Endometrium (tissue), 2 donors: ENCODE measurements around the gene SERF1B.
"Not testable (repeated sequence)": the region's sequence is repeated elsewhere in the genome, so short reads cannot be mapped to it uniquely, and the experiment has no call there.

ENCODE experiments used
- FAIRE-seq: peaks from 2 replicates; lab custom pipeline; 2012; peaks lifted over from hg19 to GRCh38; lab: Jason Lieb, UNC
- donor health status: control.
- donor health status: control.

SERF1B gene

DNA sequence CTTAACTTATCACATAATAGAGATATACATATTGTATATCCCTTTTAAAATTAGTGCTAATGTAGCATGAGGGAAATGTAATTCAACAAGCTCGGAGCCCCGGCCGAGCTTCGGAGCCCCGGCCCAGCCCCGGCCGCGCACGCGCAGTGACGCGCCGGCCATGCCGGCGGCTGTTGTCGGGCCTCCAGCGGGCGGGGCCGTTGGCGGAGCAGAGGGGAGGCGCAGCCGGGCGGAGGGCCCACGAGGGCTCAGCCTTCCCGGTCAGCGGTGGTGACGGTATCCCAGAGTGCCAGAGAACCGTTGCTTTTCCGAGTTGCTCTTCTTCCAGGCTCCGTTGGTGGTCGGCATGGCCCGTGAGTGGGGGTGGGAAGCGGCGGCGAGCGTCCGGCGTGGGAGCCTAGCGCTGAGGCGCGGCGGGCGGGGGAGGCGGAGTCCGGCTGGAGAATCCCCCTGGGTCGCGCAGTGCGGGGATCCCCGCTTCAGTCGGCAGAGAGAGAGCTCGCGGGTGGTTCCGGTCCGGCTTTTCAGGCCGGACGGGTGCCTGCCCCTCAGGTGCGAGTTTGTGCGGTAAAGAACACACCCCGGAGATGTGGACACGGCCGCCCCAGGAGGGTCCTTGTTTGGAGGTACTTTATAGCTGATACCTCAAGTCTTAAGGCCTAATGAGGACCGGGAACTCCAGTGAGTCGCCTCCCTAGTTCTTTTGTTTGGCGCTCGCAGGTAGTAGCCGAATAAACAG, at the start of gene SERF1B:
TSS of gene SERF1B (plus strand) at position 146 of the 739 bp plus-strand sequence. CDS start at position 347, 201 bp downstream.
- FAIRE-seq = not testable (repeated sequence)

DNA sequence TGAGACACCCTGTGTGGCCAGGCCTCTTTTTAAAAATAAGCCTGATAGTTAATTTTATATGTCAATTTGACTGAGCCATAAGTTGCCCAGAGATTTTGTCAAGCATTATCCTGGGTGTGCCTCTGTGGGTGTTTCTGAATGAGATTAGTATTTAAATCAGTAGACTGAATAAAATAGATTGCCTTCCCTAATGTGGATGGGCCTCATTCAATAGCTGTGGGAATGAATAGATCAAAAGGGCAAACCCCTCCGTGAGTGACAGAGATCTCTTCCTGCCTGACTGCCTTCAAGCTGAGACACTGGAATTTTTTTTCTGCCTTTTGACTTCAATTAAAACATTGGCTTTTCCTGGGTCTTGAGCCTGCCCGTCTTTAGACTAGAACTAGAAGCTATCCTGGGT, 33.3 kb upstream of the SERF1B start:
- not testable (repeated sequence) for FAIRE-seq

DNA sequence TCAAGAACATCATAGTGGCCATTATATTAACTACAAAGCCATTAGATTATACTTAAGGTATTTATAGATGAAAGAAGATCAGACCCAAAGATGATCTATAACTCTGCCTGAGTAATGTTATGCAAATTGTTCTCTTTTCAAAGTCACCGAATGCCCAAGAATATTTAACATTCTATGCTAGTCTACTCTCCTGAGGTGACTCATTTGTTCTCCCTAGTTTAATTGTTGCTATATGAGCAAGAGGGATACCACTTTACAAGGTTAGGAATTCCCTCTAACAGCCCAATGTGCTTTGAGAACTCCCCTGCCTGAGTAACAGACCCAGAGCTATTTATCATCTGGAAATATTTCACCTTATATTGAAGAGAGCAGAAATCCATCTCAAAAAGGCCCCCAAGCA, 29.5 kb upstream of the SERF1B start:
- not testable (repeated sequence) for FAIRE-seq

DNA sequence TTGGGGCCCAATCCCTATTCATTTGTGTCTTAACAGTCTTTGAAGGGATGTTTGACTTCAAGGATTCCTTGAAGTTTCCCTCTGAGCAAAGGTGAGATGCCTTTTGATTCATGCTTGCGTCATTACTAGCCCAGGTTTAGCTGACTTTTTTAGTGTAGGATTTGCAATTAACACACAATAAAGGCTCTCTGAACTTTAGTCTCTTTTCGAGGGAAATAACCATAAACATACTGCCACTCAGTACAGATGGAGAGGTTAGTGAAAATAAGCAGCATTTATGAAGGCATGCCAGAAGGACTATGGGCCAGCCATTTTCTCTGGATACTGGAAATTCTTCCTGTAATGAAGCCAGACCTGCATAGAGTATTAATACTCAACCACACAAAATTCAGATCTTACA, 4.4 kb upstream of the SERF1B start:
- not testable (repeated sequence) for FAIRE-seq

DNA sequence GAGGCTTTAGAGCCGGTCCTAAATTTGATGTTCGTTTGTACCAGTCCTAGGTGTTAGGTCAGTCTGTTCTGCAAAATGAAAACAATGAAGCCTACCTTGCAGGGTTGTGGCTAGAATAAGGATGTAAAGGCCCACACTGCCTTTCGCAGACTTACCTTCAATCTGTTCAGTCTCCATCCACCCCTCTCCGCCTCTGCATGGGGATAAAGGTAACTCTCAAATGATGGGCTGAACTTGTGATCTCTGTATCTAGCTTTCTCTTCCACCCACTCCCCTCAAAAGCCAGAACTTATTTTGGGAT, 744 bp downstream of the SERF1B start:
- FAIRE-seq = not testable (repeated sequence)

DNA sequence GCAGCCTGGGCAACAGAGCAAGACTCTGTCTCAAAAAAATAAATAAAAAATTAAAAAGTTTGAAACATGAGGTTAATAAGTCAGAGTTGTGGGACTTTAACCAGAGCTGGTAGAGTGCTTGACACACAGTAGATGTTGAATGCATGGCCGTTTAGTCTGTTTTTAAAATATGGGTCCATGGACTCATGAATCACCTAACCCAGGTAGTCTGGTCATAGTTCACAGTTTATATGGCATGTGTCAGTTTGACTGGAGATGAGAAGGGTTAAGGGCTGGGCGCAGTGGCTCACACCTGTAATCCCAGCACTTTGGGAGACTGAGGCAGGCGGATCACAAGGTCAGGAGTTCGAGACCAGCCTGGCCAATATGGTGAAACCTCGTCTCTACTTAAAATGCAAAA, 6.2 kb downstream of the SERF1B start:
- not testable (repeated sequence) for FAIRE-seq

DNA sequence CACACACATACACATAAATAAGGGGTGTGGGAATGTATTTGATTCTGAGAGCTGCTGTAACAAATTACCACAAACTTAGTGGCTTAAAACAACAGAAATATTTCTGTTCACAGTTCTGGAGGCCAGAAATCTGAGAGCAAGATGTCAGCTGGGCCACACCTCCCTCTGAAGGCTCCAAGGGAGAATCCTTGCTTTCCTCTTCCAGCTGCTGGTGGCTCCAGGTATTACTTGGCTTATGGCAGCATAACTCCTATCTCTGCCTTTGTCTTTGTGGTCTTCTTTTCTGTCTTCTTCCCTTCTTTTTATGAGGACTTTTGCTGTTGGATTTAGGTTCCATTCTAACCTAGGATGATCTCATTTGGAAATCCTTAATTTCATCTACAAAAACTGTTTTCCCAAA, 16.4 kb downstream of the SERF1B start:
- FAIRE-seq = not testable (repeated sequence)

DNA sequence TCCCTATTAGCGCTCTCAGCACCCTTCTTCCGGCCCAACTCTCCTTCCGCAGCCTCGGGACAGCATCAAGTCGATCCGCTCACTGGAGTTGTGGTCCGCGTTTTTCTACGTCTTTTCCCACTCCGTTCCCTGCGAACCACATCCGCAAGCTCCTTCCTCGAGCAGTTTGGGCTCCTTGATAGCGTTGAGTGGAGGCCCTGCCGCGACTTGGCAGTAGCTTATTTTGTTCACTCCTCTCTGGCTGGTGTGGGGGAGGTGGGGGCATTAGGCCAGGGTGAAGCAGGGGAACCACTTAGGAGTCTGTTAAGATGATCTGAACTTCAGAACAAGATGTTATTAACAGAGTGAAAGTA, 24.7 kb downstream of the SERF1B start:
- FAIRE-seq = not testable (repeated sequence)

DNA sequence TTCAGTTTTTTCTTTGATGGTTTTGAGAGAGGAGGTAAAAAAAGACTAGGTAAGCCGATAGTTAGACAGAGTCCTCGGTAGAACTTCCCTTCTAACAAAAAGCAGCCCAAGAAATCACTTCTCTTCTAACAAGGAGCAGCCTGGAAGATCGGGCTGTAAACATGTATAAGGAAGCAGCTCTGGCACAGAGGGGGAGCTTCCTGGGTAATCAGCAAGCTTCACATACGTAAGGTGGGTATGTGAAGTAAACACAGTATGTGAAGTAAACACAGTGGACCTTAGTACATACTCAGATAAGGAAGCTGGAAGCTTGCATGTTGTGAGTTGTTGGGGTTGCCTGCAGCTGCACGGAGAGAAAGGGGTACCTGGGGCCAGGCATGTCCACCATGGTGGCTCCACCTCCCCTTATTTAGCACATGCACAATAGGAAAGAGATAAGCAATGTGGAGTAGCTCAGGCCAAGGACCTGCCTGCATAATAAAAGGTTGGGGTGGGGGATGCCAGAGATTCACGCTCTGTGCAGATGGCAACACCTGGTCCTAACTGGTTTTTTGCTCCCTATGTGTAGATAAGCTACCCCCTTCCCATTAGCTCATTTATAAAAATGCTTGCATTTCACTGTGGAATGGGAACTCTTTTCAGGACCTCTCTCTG, 31.4 kb downstream of the SERF1B start:
- FAIRE-seq = not testable (repeated sequence)

DNA sequence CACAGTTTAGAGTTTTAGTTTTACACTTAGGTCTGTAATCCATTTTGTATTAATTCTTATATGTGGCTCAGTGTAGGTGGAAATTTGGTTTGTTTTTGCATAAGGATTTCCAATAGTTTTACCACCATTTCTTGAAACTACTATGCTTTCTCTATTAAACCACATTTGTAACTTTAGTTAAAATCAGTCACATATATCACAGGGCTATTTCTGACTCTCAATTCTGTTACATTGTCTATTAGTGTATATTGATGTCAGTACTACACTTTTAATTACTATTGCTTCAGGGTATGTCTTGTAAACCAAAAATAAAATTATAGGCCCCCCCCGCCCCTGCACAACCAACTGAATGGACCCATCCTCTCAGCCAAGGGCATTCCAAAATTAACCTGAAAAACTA, 32.1 kb downstream of the SERF1B start:
- FAIRE-seq = not testable (repeated sequence)

DNA sequence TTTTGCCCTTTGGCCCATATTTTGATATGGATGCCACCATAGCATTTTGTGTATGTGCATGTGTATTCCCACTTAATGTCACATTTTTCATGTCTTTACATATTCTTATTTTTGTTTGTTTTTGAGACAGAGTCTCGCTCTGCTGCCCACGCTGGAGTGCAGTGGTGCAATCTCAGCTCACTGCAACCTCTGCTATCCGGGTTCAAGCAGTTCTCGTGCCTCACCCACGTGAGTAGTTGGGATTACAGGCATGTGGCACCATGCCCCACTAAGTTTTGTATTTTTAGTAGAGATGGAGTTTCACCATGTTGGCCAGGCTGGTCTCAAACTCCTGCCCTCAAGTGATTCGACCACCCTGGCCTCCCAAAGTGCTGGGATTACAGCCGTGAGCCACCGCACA, 52.6 kb downstream of the SERF1B start:
- not testable (repeated sequence) for FAIRE-seq

DNA sequence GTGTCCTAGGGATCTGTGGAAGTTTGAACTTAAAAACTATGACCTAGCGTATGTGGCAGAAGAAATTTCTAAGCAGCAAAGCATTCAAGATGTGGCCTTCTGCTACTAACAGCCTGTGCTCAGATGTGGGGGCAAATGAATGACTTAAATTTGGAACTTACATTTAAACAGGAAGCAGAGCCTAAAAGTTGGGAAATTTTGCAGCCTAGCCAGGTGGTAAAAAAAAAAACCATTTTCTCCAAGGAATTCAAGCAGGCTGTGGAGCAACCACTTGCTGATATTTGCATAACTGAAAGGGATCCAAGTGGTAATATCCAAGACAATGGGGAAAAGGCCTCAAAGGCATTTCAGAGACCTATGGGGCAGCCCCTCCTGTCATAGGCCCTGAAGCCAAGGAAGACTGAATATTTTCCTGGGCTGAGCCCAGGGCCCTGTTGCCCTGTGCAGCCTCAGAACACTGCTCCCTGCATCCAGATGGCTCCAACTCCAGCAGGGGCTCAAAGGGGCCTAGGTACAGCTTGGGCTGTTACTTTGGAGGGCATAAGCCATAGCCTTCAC, 63.9 kb downstream of the SERF1B start:
- FAIRE-seq = not testable (repeated sequence)

DNA sequence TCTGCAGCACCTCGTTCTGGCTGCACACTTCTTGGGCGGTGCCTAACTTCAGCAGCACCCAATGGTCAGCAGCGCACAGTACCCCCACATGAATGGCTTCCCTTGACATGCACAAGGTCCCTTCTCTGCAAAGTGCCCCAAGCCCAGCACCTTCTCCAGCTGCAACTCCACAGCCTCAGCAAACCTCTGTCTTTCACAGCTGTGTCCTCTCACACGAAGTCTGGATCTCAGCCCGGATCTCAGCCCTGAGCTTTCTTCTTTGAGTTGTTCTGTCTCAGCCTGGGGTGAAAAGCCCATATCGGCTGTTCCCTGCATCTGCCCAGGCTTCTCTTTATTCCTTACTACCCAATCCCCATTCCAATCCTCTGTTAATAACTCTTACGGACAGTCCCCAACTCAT, 66.7 kb downstream of the SERF1B start:
- not testable (repeated sequence) for FAIRE-seq
